ENCODE measurements around the gene GAA.

GRCh38 chr17:80110447-80110812 lies 9.0 kb downstream of the GAA start:
- TF ChIP-seq CTCF (IDR thresholded peaks at IDR 0.05) (no peak), POLR2AphosphoS5 (IDR thresholded peaks at IDR 0.05) (no peak)

Data from gastroesophageal sphincter (tissue), 3 donors.